Amniotic epithelial cell (primary cell): ENCODE data around the gene GPANK1.
A peak's percentile ranks its signal among the peaks of the same experiment; 100 is the strongest.
"Not testable (repeated sequence)": the region's sequence is repeated elsewhere in the genome, so short reads cannot be mapped to it uniquely, and the experiment has no call there.

Source experiments
- DNase-seq: peaks from one replicate; pipeline ENCODE4 v3.0.0-alpha.2; 2010; ENCODE audit warnings: low read depth

GPANK1 gene

GRCh38 chr6:31664790-31665500 is at the start of gene GPANK1:
GPANK1 (minus strand) TSS chr6:31664997; CDS start chr6:31664478, 519 bp downstream.
- peak; percentile 94 for DNase-seq

- no peak for DNase-seq
Observed at GRCh38 chr6:31713991-31714684, 49.3 kb upstream of the GPANK1 start.

GRCh38 chr6:31713465-31713864 is 48.7 kb upstream of the GPANK1 start:
- DNase-seq, result no peak

DNA sequence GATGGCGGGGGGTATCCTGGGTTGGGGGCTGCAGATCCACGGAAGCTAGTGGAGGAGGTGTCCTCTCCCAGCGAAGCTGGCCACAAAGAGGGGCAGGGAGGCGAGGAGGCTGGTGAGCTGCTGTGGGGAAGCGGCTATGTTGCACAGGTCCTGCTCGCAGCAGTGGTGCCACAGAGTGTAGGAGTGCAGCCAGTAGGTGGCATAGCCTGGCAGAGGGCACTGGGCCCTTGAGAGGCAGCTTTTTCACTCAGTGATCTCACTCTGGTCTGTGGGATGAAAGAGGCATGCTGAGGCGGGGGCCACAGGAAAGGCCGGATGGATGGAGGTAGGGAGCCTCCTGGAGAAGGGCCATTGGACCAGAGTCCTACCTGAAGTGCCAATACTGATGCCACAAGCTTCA is 47.5 kb upstream of the GPANK1 start:
- DNase-seq, result no peak

- no peak for DNase-seq
Observed at GRCh38 chr6:31711233-31711632, 46.4 kb upstream of the GPANK1 start.

- DNase-seq, result no peak
Observed at GRCh38 chr6:31710523-31711219, 45.9 kb upstream of the GPANK1 start.

- not testable (repeated sequence) for DNase-seq
Observed at GRCh38 chr6:31709157-31709556, 44.4 kb upstream of the GPANK1 start.

- no peak for DNase-seq
Observed at GRCh38 chr6:31708224-31708623, 43.4 kb upstream of the GPANK1 start.

DNA sequence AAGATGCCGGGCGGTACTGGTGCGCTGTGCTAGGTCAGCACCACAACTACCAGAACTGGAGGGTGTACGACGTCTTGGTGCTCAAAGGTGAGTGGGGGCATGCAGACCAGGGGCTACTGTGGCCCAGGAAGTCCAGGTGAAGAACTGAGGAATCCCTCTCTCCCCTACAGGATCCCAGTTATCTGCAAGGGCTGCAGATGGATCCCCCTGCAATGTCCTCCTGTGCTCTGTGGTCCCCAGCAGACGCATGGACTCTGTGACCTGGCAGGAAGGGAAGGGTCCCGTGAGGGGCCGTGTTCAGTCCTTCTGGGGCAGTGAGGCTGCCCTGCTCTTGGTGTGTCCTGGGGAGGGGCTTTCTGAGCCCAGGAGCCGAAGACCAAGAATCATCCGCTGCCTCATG is 42.9 kb upstream of the GPANK1 start:
- DNase-seq, result no peak

- DNase-seq, result no peak
Observed at GRCh38 chr6:31706599-31706998, 41.8 kb upstream of the GPANK1 start, which contains the start of gene LY6G6F. LY6G6F (plus strand) TSS chr6:31706866; CDS start chr6:31706907, 41 bp downstream.

- no peak for DNase-seq
Observed at GRCh38 chr6:31705931-31706330, 41.1 kb upstream of the GPANK1 start.

- DNase-seq, result peak; percentile 98
Observed at GRCh38 chr6:31702819-31703716, 38.3 kb upstream of the GPANK1 start, which contains the start of gene ABHD16A. ABHD16A (minus strand) TSS chr6:31703324; CDS start chr6:31703281, 43 bp downstream.

GRCh38 chr6:31702405-31702818 is 37.6 kb upstream of the GPANK1 start:
- no peak for DNase-seq

DNA sequence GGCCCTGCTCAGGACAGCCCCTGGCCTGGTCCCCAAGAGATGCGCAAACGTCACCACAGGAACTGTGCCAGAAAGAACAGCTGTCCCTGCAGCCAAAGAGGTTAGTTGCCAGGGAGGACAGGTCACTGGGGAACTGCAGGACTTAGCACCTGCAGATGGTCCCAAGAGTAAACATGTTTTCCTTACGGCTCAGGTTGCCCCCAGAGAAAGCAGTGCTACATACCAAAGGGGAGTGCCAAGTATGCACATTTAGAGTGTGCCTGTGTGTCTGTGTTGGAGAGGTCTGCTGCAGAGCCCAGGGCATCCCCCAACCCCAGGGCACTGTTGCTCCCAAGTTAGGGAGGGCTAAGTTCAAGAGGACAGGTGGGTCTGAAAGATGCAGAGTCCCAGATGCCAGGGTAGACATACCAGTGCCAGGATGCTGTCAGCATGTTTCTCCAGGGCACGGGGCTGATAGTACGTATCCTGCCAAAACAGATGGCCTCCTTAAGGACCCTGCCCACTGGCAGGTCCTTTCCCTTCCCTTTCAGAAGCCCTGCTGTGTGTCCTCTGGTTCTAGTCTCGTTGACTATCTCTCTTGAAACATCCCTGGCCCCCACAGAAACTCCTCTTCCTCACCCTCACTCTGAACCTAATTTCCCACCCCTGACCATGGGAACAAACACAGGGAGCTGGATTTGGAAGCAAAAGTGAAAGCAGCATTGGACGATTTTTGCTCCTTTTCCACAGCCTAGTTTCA is 37.0 kb upstream of the GPANK1 start:
- no peak for DNase-seq

- no peak for DNase-seq
Observed at GRCh38 chr6:31700740-31701401, 36.1 kb upstream of the GPANK1 start.

- DNase-seq, result no peak
Observed at GRCh38 chr6:31697555-31697954, 32.8 kb upstream of the GPANK1 start.

DNA sequence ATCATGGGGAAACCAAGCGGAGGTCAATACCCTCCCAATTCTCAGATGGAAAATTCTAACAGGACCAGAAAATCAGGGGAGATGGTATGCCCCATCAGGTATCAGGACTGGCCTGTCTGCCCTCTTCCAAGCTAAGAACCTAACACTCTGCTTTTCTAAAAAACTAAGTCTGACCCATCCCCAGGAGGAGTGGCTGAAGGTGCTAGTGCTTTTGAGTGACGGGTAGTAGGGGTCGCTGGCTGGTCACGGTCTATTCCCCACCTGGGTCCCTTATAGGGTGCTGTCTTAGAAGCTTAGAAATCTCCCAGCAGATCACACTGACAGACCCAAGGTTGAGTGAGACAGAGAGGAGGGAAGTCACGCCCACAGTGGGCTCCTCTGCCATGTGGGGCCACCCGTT is 28.7 kb upstream of the GPANK1 start:
- DNase-seq, result no peak

DNA sequence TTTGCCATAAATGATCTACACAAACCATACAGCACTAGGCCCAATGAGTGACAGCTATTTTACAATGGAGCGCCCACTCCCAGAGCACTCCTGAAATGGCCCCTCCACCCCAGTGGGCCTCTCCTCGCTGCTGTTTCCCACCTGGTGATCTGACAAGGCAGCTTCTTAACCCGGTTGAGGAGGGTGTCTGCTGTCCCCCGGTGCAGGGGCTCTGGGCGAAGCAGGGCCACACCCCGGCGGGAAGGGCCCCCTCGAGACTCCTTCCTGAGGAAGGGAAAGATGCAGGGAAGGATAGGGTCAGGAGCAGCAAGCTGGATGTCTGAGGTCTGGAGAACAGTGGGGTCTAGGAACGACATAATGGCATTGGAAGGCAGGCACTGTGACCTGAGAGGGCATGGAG is 28.1 kb upstream of the GPANK1 start:
- no peak for DNase-seq

GRCh38 chr6:31692353-31692752 is 27.6 kb upstream of the GPANK1 start:
- no peak for DNase-seq

GRCh38 chr6:31691564-31692108 is 26.8 kb upstream of the GPANK1 start:
- DNase-seq, result no peak
